Central memory CD8-positive, alpha-beta T cell (primary cell): Measurements from ENCODE around the gene ZNF165.
"Not testable (repeated sequence)": the region's sequence is repeated elsewhere in the genome, so short reads cannot be mapped to it uniquely, and the experiment has no call there.

Source experiments
- ATAC-seq: fragments of 150-1000 bp; cut with Tn5 transposase; replicated peaks from 2 replicates; pipeline ENCODE4 v1.10.0; 2022; ENCODE audit warnings: mild to moderate bottlenecking, moderate FRiP score, moderate number of reproducible peaks; ENCODE audit not compliant: poor library complexity, severe bottlenecking; ENCODE audit errors: extremely low read depth
- DNase-seq, 2 donors: peaks; one replicate each; pipeline ENCODE4 v3.0.0; 2021; ENCODE audit warnings: low spot score in 2 of 2
- H3K27ac Mint-ChIP-seq: one replicate; pipeline ENCODE4 v1.8.0; 2022; ENCODE audit warnings: low read depth, mild to moderate bottlenecking, moderate library complexity, mixed read lengths
- H3K27me3 Mint-ChIP-seq: one replicate; pipeline ENCODE4 v1.8.0; 2022; ENCODE audit warnings: mixed read lengths
- H3K36me3 Mint-ChIP-seq: one replicate; pipeline ENCODE4 v1.8.0; 2022; ENCODE audit warnings: mild to moderate bottlenecking, moderate library complexity, mixed read lengths; ENCODE audit not compliant: insufficient read depth
- H3K4me1 Mint-ChIP-seq: one replicate; pipeline ENCODE4 v1.8.0; 2022; ENCODE audit warnings: mixed read lengths
- H3K4me3 Mint-ChIP-seq: one replicate; pipeline ENCODE4 v1.8.0; 2022; ENCODE audit warnings: mild to moderate bottlenecking, moderate library complexity, mixed read lengths
- H3K9me3 Mint-ChIP-seq: one replicate; pipeline ENCODE4 v1.8.0; 2022; ENCODE audit warnings: mixed read lengths

The ZNF165 gene

GRCh38 chr6:28102222-28102621 lies 21.9 kb downstream of the ZNF165 start:
- peaks cover 26% of the 10 kb centered on the region for H3K27me3 Mint-ChIP-seq
- H3K9me3 Mint-ChIP-seq, H3K36me3 Mint-ChIP-seq, H3K4me3 Mint-ChIP-seq, H3K27ac Mint-ChIP-seq, ATAC-seq, DNase-seq: not testable (repeated sequence)
- peaks cover 11% of the 10 kb centered on the region for H3K4me1 Mint-ChIP-seq

GRCh38 chr6:28102699-28103098 lies 22.3 kb downstream of the ZNF165 start:
- ATAC-seq, H3K9me3 Mint-ChIP-seq, DNase-seq, H3K4me3 Mint-ChIP-seq, H3K36me3 Mint-ChIP-seq, H3K27ac Mint-ChIP-seq: not testable (repeated sequence)
- Mint-ChIP-seq H3K4me1 (peaks cover 11% of the 10 kb centered on the region), H3K27me3 (peaks cover 26% of the 10 kb centered on the region)

- Mint-ChIP-seq H3K4me1 (peaks cover 11% of the 10 kb centered on the region), H3K36me3 (peaks cover 5% of the 10 kb centered on the region), H3K27ac (peak overlapping the region; percentile 93), H3K4me3 (peak overlapping the region; percentile 87), H3K9me3 (no peaks in the 10 kb centered on the region), H3K27me3 (peaks cover 26% of the 10 kb centered on the region)
- ATAC-seq = peak; percentile 99
- DNase-seq = peak; percentile 70 to 75
These were observed 24.2 kb downstream of the ZNF165 start for GRCh38 chr6:28104392-28105244.

- H3K27ac Mint-ChIP-seq = peak overlapping the region; percentile 93
- H3K36me3 Mint-ChIP-seq = peaks cover 5% of the 10 kb centered on the region
- H3K4me1 Mint-ChIP-seq = peaks cover 11% of the 10 kb centered on the region
- ATAC-seq (no peak), DNase-seq (no peak)
- no peaks in the 10 kb centered on the region for H3K9me3 Mint-ChIP-seq
- peaks cover 20% of the 10 kb centered on the region for H3K27me3 Mint-ChIP-seq
- peak overlapping the region; percentile 87 for H3K4me3 Mint-ChIP-seq
These were observed 24.9 kb downstream of the ZNF165 start for GRCh38 chr6:28105245-28105639.

- peaks cover 6% of the 10 kb centered on the region for H3K36me3 Mint-ChIP-seq
These were observed 27.1 kb downstream of the ZNF165 start for GRCh38 chr6:28107506-28107905.

GRCh38 chr6:28111964-28112363 lies 31.6 kb downstream of the ZNF165 start:
- peaks cover 9% of the 10 kb centered on the region for H3K36me3 Mint-ChIP-seq
- no peak overlapping the region for H3K4me3 Mint-ChIP-seq
- no peak overlapping the region for H3K27ac Mint-ChIP-seq
- ATAC-seq (no peak), DNase-seq (no peak)
- H3K27me3 Mint-ChIP-seq = peaks cover 8% of the 10 kb centered on the region
- H3K9me3 Mint-ChIP-seq = no peaks in the 10 kb centered on the region
- H3K4me1 Mint-ChIP-seq = no peaks in the 10 kb centered on the region

More at GRCh38 chr6:28107506-28107905, 27.1 kb downstream of the ZNF165 start:
- no peaks in the 10 kb centered on the region for H3K9me3 Mint-ChIP-seq
- peaks cover 11% of the 10 kb centered on the region for H3K4me1 Mint-ChIP-seq
- peaks cover 8% of the 10 kb centered on the region for H3K27me3 Mint-ChIP-seq
- no peak for DNase-seq
- no peak overlapping the region for H3K27ac Mint-ChIP-seq
- no peak for ATAC-seq
- H3K4me3 Mint-ChIP-seq = no peak overlapping the region

- no peak overlapping the region for H3K27ac Mint-ChIP-seq
- no peaks in the 10 kb centered on the region for H3K9me3 Mint-ChIP-seq
- no peak for DNase-seq
- H3K36me3 Mint-ChIP-seq = peaks cover 25% of the 10 kb centered on the region
- no peak for ATAC-seq
- no peaks in the 10 kb centered on the region for H3K27me3 Mint-ChIP-seq
- no peaks in the 10 kb centered on the region for H3K4me1 Mint-ChIP-seq
- H3K4me3 Mint-ChIP-seq = no peak overlapping the region
These were observed 35.4 kb downstream of the ZNF165 start for GRCh38 chr6:28115799-28116198.

- Mint-ChIP-seq H3K4me1 (no peaks in the 10 kb centered on the region), H3K27ac (no peak overlapping the region), H3K36me3 (peaks cover 26% of the 10 kb centered on the region), H3K9me3 (no peaks in the 10 kb centered on the region), H3K4me3 (no peak overlapping the region), H3K27me3 (no peaks in the 10 kb centered on the region)
- no peak for ATAC-seq
- DNase-seq = no peak
These were observed 37.1 kb downstream of the ZNF165 start for GRCh38 chr6:28117386-28118050.

GRCh38 chr6:28118217-28118616 lies 37.8 kb downstream of the ZNF165 start:
- Mint-ChIP-seq H3K9me3 (no peaks in the 10 kb centered on the region), H3K36me3 (peaks cover 28% of the 10 kb centered on the region), H3K4me3 (no peak overlapping the region), H3K27me3 (no peaks in the 10 kb centered on the region), H3K27ac (no peak overlapping the region), H3K4me1 (peaks cover 2% of the 10 kb centered on the region)
- DNase-seq = no peak
- ATAC-seq = no peak

- no peak for ATAC-seq
These were observed 41.5 kb downstream of the ZNF165 start for GRCh38 chr6:28121876-28122275.

GRCh38 chr6:28122283-28122682 lies 41.9 kb downstream of the ZNF165 start:
- not testable (repeated sequence) for H3K27me3 Mint-ChIP-seq, ATAC-seq, H3K4me3 Mint-ChIP-seq, H3K9me3 Mint-ChIP-seq, H3K27ac Mint-ChIP-seq, DNase-seq
- peaks cover 32% of the 10 kb centered on the region for H3K4me1 Mint-ChIP-seq
- H3K36me3 Mint-ChIP-seq = peaks cover 42% of the 10 kb centered on the region

More at GRCh38 chr6:28121876-28122275, 41.5 kb downstream of the ZNF165 start:
- Mint-ChIP-seq H3K27me3 (no peaks in the 10 kb centered on the region), H3K4me3 (no peak overlapping the region), H3K9me3 (no peaks in the 10 kb centered on the region), H3K36me3 (peaks cover 42% of the 10 kb centered on the region), H3K27ac (no peak overlapping the region), H3K4me1 (peaks cover 29% of the 10 kb centered on the region)
- no peak for DNase-seq

- Mint-ChIP-seq H3K27me3 (no peaks in the 10 kb centered on the region), H3K4me1 (peaks cover 43% of the 10 kb centered on the region), H3K4me3 (peak within 1 kb of the TSS; percentile 88), H3K9me3 (no peaks in the 10 kb centered on the region), H3K27ac (peak within 1 kb of the TSS; percentile 91), H3K36me3 (peaks cover 42% of the 10 kb centered on the region)
- ATAC-seq (peak; percentile 83), DNase-seq (peak; percentile 55 to 63)
These were observed 44.1 kb downstream of the ZNF165 start, which contains the start of gene ZSCAN16 for GRCh38 chr6:28124350-28124970. Gene ZSCAN16 (plus strand): TSS chr6:28124609. CDS start chr6:28125444, 835 bp downstream.
